Adrenal gland (tissue), 12 donors: ENCODE measurements around the gene OR10H1. TPM values are rescaled to one million over a fixed set of nuclear protein-coding genes. Genes with fewer than 3 reads are reported as not detected.

Experiments used
- DNase-seq, 7 donors: peaks; one replicate each; pipeline ENCODE4 v3.0.0-alpha.2; 2019 to 2020
- H3K27ac ChIP-seq, 5 donors: fragments of 200-600 bp; sonication (generic) in 4 of 5; 1 replicate in 3 of 5; 2 replicates in 2 of 5; pipeline versions ENCODE4 v1.5.1 to v1.8.0; 2016 to 2020; ENCODE audit warnings: mild to moderate bottlenecking in 1 of 5
- H3K27me3 ChIP-seq: fragments of 200-600 bp; 2 replicates; pipeline ENCODE4 v1.8.0; 2021
- H3K36me3 ChIP-seq, 2 donors: fragments of 200-600 bp; replicated peaks in 1 of 2; 1 replicate in 1 of 2; 2 replicates in 1 of 2; pipeline versions ENCODE4 v1.5.1 to v1.8.0; 2018 to 2022
- H3K4me1 ChIP-seq, 2 donors: fragments of 200-600 bp; replicated peaks in 1 of 2; 1 replicate in 1 of 2; 2 replicates in 1 of 2; pipeline versions ENCODE4 v1.5.1 to v1.8.0; 2018 to 2021
- H3K4me3 ChIP-seq, 4 donors: fragments of 200-600 bp; sonication (generic) in 3 of 4; one replicate each; pipeline ENCODE4 v1.5.1; 2016 to 2018
- H3K9me3 ChIP-seq, 3 donors: fragments of 200-600 bp; sonication (generic) in 1 of 3; replicated peaks in 1 of 3; 1 replicate in 2 of 3; 2 replicates in 1 of 3; pipeline versions ENCODE4 v1.5.1 to v1.8.0; 2016 to 2021
- POLR2A ChIP-seq, 2 donors: fragments of 450-650 bp; IDR thresholded peaks; one replicate each; pipeline ENCODE4 v1.6.1; 2017; ENCODE audit warnings: antibody characterized with exemption in 2 of 2, mild to moderate bottlenecking in 2 of 2, moderate library complexity in 1 of 2
- WGBS, 4 donors: extraction: QIAGEN DNeasy Blood & Tissue Kit in 2 of 4; methylation state at CpG; one replicate each; pipeline versions ENCODE4 v1.1.5 to v1.1.7; 2013 to 2017; 5-methylcytosine and 5-hydroxymethylcytosine counted together
- intact Hi-C, 2 donors: fragments of 100-400 bp; cut with DNase I; formaldehyde crosslinking; loops; one replicate each; pipeline versions ENCODE4 v1.14.1 to v1.15.0; 2022 to 2023
- polyA plus RNA-seq, 3 donors: library from polyadenylated mRNA; stranded (reverse); fragments of 200-250 nt in 2 of 3; fragments of 350-450 nt in 1 of 3; fragmentation: Illumina TruSeq in 1 of 3; extraction: RNeasy Lipid Tissue Mini Kit (QIAGEN cat#74804) in 1 of 3; gene quantifications; one replicate each; pipeline ENCODE4 v1.2.3, GENCODE V29; 2013 to 2014
- total RNA-seq, 9 donors: library from RNA; depleted of rRNA in 4 of 9; stranded (reverse); fragments of >200 nt in 4 of 9; fragments of 120-200 nt in 1 of 9; fragmentation: NEBNext Ultra II Directional in 1 of 9; extraction: Animal tissue kit (Norgen Biotek cat#: 25700) in 1 of 9; gene quantifications; one replicate each; pipeline versions ENCODE4 v1.1.0 to v1.2.4, GENCODE V29; 2013 to 2023
- TF ChIP-seq, protein P1 (sequence below), 6 experiments: fragments of 450-650 bp in 4 of 6; fragments of 200-600 bp in 2 of 6; sonication (generic) in 1 of 6; IDR thresholded peaks; 1 replicate in 5 of 6; 2 replicates in 1 of 6; pipeline versions ENCODE4 v1.5.1 to v1.8.0; 2016 to 2021; ENCODE audit warnings: antibody characterized with exemption in 6 of 6, mild to moderate bottlenecking in 2 of 6, moderate library complexity in 1 of 6
- donor health status: healthy with polysubstance abuse.
- donor health status: Bipolar disorder and iron deficiency.
- donor health status: DM: yes; HTN: yes; CAD: no.
- donor health status: DM: no; HTN: no; CAD: no.
- donor health status: DM: no; HTN: no; CAD: no.
- donor health status: DM: yes; HTN: yes; CAD: no.

The OR10H1 gene
- total and polyA plus RNA-seq, 12 donors = not detected

- no peaks in the 10 kb centered on the region for H3K9me3 ChIP-seq
- H3K4me1 ChIP-seq = no peaks in the 10 kb centered on the region
- H3K27ac ChIP-seq = no peak overlapping the region
- no peak for DNase-seq
- H3K27me3 ChIP-seq = no peaks in the 10 kb centered on the region
- no peak overlapping the region for H3K4me3 ChIP-seq
- no peaks in the 10 kb centered on the region for H3K36me3 ChIP-seq
- intact Hi-C loops = no loop called here
- TF ChIP-seq, protein P1, sequence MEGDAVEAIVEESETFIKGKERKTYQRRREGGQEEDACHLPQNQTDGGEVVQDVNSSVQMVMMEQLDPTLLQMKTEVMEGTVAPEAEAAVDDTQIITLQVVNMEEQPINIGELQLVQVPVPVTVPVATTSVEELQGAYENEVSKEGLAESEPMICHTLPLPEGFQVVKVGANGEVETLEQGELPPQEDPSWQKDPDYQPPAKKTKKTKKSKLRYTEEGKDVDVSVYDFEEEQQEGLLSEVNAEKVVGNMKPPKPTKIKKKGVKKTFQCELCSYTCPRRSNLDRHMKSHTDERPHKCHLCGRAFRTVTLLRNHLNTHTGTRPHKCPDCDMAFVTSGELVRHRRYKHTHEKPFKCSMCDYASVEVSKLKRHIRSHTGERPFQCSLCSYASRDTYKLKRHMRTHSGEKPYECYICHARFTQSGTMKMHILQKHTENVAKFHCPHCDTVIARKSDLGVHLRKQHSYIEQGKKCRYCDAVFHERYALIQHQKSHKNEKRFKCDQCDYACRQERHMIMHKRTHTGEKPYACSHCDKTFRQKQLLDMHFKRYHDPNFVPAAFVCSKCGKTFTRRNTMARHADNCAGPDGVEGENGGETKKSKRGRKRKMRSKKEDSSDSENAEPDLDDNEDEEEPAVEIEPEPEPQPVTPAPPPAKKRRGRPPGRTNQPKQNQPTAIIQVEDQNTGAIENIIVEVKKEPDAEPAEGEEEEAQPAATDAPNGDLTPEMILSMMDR (IDR thresholded peaks at IDR 0.05) = no peak
- TF ChIP-seq POLR2A (IDR thresholded peaks at IDR 0.05) = no peak
- 29 to 61% (median 59%) methylated on average over 1 to 3 of the region's 3 CpGs for WGBS, 4 donors
These were observed 33.3 kb downstream of the OR10H1 start for GRCh38 chr19:15782211-15782610.

DNA sequence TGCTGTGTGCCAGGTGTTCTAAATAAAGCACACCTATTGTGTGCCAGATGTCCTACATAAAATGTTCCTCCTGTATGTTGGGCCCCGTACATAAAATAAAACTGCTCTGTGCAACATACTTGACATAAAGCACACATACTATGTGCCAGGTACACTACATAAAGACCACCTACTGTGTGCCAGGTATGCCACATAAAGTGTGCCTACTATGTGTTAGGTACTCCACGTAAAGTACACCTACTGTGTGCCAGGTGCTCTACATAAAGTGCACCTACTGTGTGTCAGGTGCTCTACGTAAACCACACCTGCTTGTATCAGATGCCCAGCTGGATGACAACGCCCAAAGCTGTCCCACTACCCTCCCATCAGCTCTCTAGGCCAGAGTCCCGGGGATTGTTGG is 33.8 kb downstream of the OR10H1 start:
- WGBS, 4 donors = 75 to 81% (median 76%) methylated on average over 5 of the region's 5 CpGs
- no peak for DNase-seq

GRCh38 chr19:15780610-15781418 is 34.6 kb downstream of the OR10H1 start:
- Histone ChIP-seq H3K27ac (peak overlapping the region in 2 of 5 donors; percentile 56 to 61), H3K9me3 (no peaks in the 10 kb centered on the region), H3K4me3 (no peak overlapping the region), H3K27me3 (no peaks in the 10 kb centered on the region), H3K4me1 (no peaks in the 10 kb centered on the region), H3K36me3 (no peaks in the 10 kb centered on the region)
- TF ChIP-seq, protein P1 (IDR thresholded peaks at IDR 0.05) = no peak
- no peak for TF ChIP-seq POLR2A (IDR thresholded peaks at IDR 0.05)
- 77 to 86% (median 80%) methylated on average over 6 to 7 of the region's 7 CpGs for WGBS, 4 donors
- intact Hi-C loops = no loop called here
- DNase-seq = no peak

More for the DNA sequence above, 33.8 kb downstream of the OR10H1 start:
- TF ChIP-seq, protein P1 (IDR thresholded peaks at IDR 0.05) = no peak
- no peak for TF ChIP-seq POLR2A (IDR thresholded peaks at IDR 0.05)
- Histone ChIP-seq H3K4me1 (no peaks in the 10 kb centered on the region), H3K36me3 (no peaks in the 10 kb centered on the region), H3K27ac (no peak overlapping the region), H3K9me3 (no peaks in the 10 kb centered on the region), H3K27me3 (no peaks in the 10 kb centered on the region), H3K4me3 (no peak overlapping the region)
- intact Hi-C loops = no loop called here

- Histone ChIP-seq H3K27me3 (no peaks in the 10 kb centered on the region), H3K4me3 (no peak overlapping the region), H3K4me1 (no peaks in the 10 kb centered on the region), H3K9me3 (no peaks in the 10 kb centered on the region), H3K27ac (peak overlapping the region in 2 of 5 donors; percentile 56 to 61), H3K36me3 (no peaks in the 10 kb centered on the region)
- 17 to 39% (median 30%) methylated on average over 5 to 10 of the region's 10 CpGs for WGBS, 4 donors
- intact Hi-C loops = no loop called here
- TF ChIP-seq, protein P1 (IDR thresholded peaks at IDR 0.05) = no peak
- TF ChIP-seq POLR2A (IDR thresholded peaks at IDR 0.05) = no peak
- peak; percentile 16 to 87 (median 36) for DNase-seq
These were observed 35.5 kb downstream of the OR10H1 start for GRCh38 chr19:15779756-15780476.
